Measurements from ENCODE around the gene KIR3DL1. TPM values are rescaled to one million over a fixed set of nuclear protein-coding genes. Genes with fewer than 3 reads are reported as not detected.
"Not testable (repeated sequence)": the region's sequence is repeated elsewhere in the genome, so short reads cannot be mapped to it uniquely, and the experiment has no call there.

Gene KIR3DL1
- polyA plus RNA-seq, 2 of the 4 experiments (the other 2 are of a cell fraction): not detected

DNA sequence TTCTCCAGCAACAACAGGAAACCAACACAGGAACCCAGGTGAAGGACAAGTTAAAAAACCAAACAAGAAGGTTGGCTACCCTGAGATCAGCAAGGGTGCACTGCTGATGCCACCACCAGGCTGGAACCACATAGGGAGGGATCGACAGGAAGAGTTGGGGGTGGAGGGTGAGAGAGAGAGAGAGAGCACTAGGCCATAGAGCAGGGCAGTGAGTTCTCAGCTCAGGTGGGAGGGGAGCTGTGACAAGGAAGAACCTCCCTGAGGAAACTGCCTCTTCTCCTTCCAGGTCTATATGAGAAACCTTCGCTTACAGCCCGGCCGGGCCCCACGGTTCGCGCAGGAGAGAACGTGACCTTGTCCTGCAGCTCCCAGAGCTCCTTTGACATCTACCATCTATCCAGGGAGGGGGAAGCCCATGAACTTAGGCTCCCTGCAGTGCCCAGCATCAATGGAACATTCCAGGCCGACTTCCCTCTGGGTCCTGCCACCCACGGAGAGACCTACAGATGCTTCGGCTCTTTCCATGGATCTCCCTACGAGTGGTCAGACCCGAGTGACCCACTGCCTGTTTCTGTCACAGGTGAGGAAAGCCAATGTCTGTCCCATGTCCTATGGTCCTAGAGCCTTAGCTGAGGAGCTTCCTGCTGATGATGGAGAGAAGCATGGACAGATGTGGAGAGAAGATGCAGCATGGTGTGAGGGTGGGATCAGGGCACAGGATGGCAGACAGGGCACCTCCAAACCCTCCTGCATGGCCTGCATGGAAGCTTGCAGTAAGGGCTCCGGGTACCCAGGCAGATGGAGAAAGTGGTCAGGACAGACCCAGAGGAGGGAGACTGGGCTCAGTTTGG lies 10.4 kb upstream of the KIR3DL1 start:
- ChIA-PET CTCF (no interaction called here), POLR2A (no interaction called here)
- ATAC-seq (no peak), FAIRE-seq (no peak), DNase-seq (ENCODE audit: low read depth in 1 of 2, low spot score in 1 of 2) (no peak)
- WGBS (ENCODE audit: missing lambda C conversion rate): 36% methylated on average over 11 of the region's 14 CpGs
- H3K9me3 ChIP-seq: no peaks in the 10 kb centered on the region; the same call in 2 of the 3 replicates
- no peak overlapping the region for H3K4me2 ChIP-seq
- TF ChIP-seq CHD2 (IDR thresholded peaks at IDR 0.05; ENCODE audit: low read length, partially characterized antibody): no peak
- TF ChIP-seq RFX5 (IDR thresholded peaks at IDR 0.05): no peak
- TF ChIP-seq KDM1A (IDR thresholded peaks at IDR 0.05; ENCODE audit: low read depth): no peak
- no peak for TF ChIP-seq HOXB5 (CRISPR knock-in tag; IDR thresholded peaks at IDR 0.05)
- no peak for TF ChIP-seq NFE2L2 (conservative IDR thresholded peaks at IDR 0.05; ENCODE audit: low read length)
- no peak for TF ChIP-seq EHMT2 (IDR thresholded peaks at IDR 0.05; ENCODE audit: low read depth)
- TF ChIP-seq SREBF2 (IDR thresholded peaks at IDR 0.05): no peak
- no peak for TF ChIP-seq POLR2A (IDR thresholded peaks at IDR 0.05; ENCODE audit: low read length)
- no peak for TF ChIP-seq NR3C1 (IDR thresholded peaks at IDR 0.05)
- TF ChIP-seq, protein P1, sequence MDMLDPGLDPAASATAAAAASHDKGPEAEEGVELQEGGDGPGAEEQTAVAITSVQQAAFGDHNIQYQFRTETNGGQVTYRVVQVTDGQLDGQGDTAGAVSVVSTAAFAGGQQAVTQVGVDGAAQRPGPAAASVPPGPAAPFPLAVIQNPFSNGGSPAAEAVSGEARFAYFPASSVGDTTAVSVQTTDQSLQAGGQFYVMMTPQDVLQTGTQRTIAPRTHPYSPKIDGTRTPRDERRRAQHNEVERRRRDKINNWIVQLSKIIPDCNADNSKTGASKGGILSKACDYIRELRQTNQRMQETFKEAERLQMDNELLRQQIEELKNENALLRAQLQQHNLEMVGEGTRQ (IDR thresholded peaks at IDR 0.05): no peak
- no peak for TF ChIP-seq CBX8 (IDR thresholded peaks at IDR 0.05)
- TF ChIP-seq ZFP36 (IDR thresholded peaks at IDR 0.05; ENCODE audit: borderline replicate concordance, partially characterized antibody): no peak
- no peak overlapping the region for H3K27ac ChIP-seq
- H3K4me3 ChIP-seq: no peak overlapping the region
- H3K4me1 ChIP-seq: no peaks in the 10 kb centered on the region

DNA sequence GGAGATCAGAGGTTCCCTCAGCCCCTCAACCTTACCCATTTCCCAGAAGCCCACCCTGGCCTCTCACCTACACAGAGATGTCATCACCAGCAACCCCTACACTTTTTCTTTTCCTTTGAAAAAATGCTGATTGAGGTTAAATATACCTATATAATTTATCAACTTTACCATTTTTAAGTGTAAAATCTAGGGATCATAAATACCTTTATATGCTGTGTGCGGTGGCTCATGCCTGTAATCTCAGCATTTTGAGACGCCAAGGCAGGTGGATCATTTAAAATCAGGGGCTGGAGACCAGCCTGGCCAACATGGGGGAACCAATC lies 9.8 kb upstream of the KIR3DL1 start:
- FAIRE-seq (no peak), ATAC-seq (no peak), DNase-seq (ENCODE audit: low read depth in 1 of 2, low spot score in 1 of 2) (no peak)
- POLR2A ChIA-PET: no interaction called here
- Histone ChIP-seq H3K4me1 (no peaks in the 10 kb centered on the region), H3K4me3 (no peak overlapping the region), H3K4me2 (no peak overlapping the region), H3K9me3 (no peaks in the 10 kb centered on the region; the same call in 2 of the 3 replicates), H3K27ac (no peak overlapping the region)
- WGBS (ENCODE audit: missing lambda C conversion rate): 4% methylated on average over 2 of the region's 2 CpGs
- CTCF ChIA-PET: no interaction called here
- TF ChIP-seq ZC3H11A (IDR thresholded peaks at IDR 0.05): no peak
- TF ChIP-seq, protein P2, sequence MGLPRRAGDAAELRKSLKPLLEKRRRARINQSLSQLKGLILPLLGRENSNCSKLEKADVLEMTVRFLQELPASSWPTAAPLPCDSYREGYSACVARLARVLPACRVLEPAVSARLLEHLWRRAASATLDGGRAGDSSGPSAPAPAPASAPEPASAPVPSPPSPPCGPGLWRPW (IDR thresholded peaks at IDR 0.05): no peak
- no peak for TF ChIP-seq CHD2 (IDR thresholded peaks at IDR 0.05; ENCODE audit: low read length, partially characterized antibody)
- TF ChIP-seq KDM1A (IDR thresholded peaks at IDR 0.05; ENCODE audit: low read depth): no peak
- TF ChIP-seq, protein P3, sequence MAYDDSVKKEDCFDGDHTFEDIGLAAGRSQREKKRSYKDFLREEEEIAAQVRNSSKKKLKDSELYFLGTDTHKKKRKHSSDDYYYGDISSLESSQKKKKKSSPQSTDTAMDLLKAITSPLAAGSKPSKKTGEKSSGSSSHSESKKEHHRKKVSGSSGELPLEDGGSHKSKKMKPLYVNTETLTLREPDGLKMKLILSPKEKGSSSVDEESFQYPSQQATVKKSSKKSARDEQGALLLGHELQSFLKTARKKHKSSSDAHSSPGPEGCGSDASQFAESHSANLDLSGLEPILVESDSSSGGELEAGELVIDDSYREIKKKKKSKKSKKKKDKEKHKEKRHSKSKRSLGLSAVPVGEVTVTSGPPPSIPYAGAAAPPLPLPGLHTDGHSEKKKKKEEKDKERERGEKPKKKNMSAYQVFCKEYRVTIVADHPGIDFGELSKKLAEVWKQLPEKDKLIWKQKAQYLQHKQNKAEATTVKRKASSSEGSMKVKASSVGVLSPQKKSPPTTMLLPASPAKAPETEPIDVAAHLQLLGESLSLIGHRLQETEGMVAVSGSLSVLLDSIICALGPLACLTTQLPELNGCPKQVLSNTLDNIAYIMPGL (CRISPR knock-in tag; IDR thresholded peaks at IDR 0.05; ENCODE audit: borderline replicate concordance): no peak
- peak; percentile 67 for TF ChIP-seq MAFK (IDR thresholded peaks at IDR 0.05; ENCODE audit: partially characterized antibody)
- TF ChIP-seq POLR2A (IDR thresholded peaks at IDR 0.05; ENCODE audit: low read length): no peak
- no peak for TF ChIP-seq NR3C1 (IDR thresholded peaks at IDR 0.05)

DNA sequence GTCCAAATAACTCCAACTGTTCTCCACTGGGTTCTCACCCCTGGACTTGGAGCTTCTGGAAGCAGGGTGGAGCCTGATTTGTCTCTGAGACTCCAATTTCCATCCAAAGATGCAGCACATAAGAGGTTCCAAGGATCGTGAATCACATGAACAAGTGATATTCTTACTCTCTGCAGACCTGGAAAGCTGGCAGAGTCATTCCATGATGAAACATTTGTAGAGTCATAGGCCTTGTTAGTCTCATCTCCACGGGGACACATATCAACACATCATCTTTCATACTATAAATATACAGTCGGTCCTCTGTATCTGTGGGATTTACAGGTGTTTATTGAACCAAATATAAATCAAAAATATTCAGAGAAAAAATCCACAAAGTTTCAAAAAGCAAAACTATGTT lies 1.7 kb upstream of the KIR3DL1 start:
- H3K4me2 ChIP-seq; POLR2A ChIA-PET; H3K27ac ChIP-seq; DNase-seq (ENCODE audit: low read depth in 1 of 2, low spot score in 1 of 2); H3K4me1 ChIP-seq; H3K4me3 ChIP-seq; FAIRE-seq; ATAC-seq; H3K9me3 ChIP-seq: not testable (repeated sequence)
- WGBS (ENCODE audit: missing lambda C conversion rate): 3% methylated on average over 3 of the region's 3 CpGs
- CTCF ChIA-PET: interaction anchor here (1.0 kb wide), 1 partner anchor 66 kb away, joined by 3 read pairs; no protein-coding TSS in a partner anchor
